ENCODE data around the gene PACC1. TPM values are rescaled to one million over a fixed set of nuclear protein-coding genes. Genes with fewer than 3 reads are reported as not detected.
"Not testable (repeated sequence)": the region's sequence is repeated elsewhere in the genome, so short reads cannot be mapped to it uniquely, and the experiment has no call there.

Gene PACC1
- total RNA-seq, 4 donors from 2014 or later, result 2.9 to 5.5 (median 4.9) TPM

GRCh38 chr1:212396638-212397037 lies 18.0 kb downstream of the PACC1 start:
- intact Hi-C loops (cut with DNase I), result no loop called here
- Histone ChIP-seq H3K4me3 (replicated peaks in 1 of 3) (no peak overlapping the region), H3K27me3 (no peaks in the 10 kb centered on the region), H3K27ac (no peak overlapping the region), H3K36me3 (no peaks in the 10 kb centered on the region), H3K9me3 (no peaks in the 10 kb centered on the region), H3K4me1 (no peaks in the 10 kb centered on the region)
- WGBS, 2 donors, result 95 to 97% methylated on average over 3 of the region's 3 CpGs
- TF ChIP-seq CTCF (IDR thresholded peaks at IDR 0.05), result no peak
- no peak for TF ChIP-seq POLR2A (IDR thresholded peaks at IDR 0.05)
- DNase-seq, result no peak

- WGBS, 2 donors, result 94 to 98% methylated on average over 6 of the region's 6 CpGs
- not testable (repeated sequence) for DNase-seq
These were observed 18.8 kb downstream of the PACC1 start for GRCh38 chr1:212395678-212396437.

GRCh38 chr1:212388985-212389716 lies 25.5 kb downstream of the PACC1 start:
- Histone ChIP-seq H3K27ac (no peak overlapping the region), H3K36me3 (no peaks in the 10 kb centered on the region), H3K9me3 (no peaks in the 10 kb centered on the region), H3K4me3 (replicated peaks in 1 of 3) (no peak overlapping the region), H3K27me3 (no peaks in the 10 kb centered on the region), H3K4me1 (no peaks in the 10 kb centered on the region)
- intact Hi-C loops (cut with DNase I), result no loop called here
- 100% methylated on average over 1 of the region's 1 CpG for WGBS, 2 donors
- no peak for DNase-seq
- no peak for TF ChIP-seq CTCF (IDR thresholded peaks at IDR 0.05)
- TF ChIP-seq POLR2A (IDR thresholded peaks at IDR 0.05), result no peak

More at GRCh38 chr1:212395678-212396437, 18.8 kb downstream of the PACC1 start:
- H3K27me3 ChIP-seq; H3K27ac ChIP-seq; intact Hi-C loops (cut with DNase I); H3K4me1 ChIP-seq; H3K4me3 ChIP-seq (replicated peaks in 1 of 3); H3K36me3 ChIP-seq; H3K9me3 ChIP-seq: not testable (repeated sequence)

GRCh38 chr1:212386029-212386428 lies 28.7 kb downstream of the PACC1 start:
- no peaks in the 10 kb centered on the region for H3K27me3 ChIP-seq
- TF ChIP-seq CTCF (IDR thresholded peaks at IDR 0.05) (no peak), POLR2A (IDR thresholded peaks at IDR 0.05) (no peak)
- H3K4me1 ChIP-seq, result no peaks in the 10 kb centered on the region
- H3K27ac ChIP-seq, result no peak overlapping the region
- intact Hi-C loops (cut with DNase I), result no loop called here
- DNase-seq, result no peak
- no peak overlapping the region for H3K4me3 ChIP-seq (replicated peaks in 1 of 3)
- H3K9me3 ChIP-seq, result no peaks in the 10 kb centered on the region
- H3K36me3 ChIP-seq, result no peaks in the 10 kb centered on the region
- 78 to 83% methylated on average over 1 of the region's 1 CpG for WGBS, 2 donors

- WGBS, 2 donors, result 78 to 86% methylated on average over 4 of the region's 4 CpGs
- no peaks in the 10 kb centered on the region for H3K9me3 ChIP-seq
- H3K27ac ChIP-seq, result no peak overlapping the region
- H3K36me3 ChIP-seq, result no peaks in the 10 kb centered on the region
- intact Hi-C loops (cut with DNase I), result no loop called here
- DNase-seq, result no peak
- TF ChIP-seq CTCF (IDR thresholded peaks at IDR 0.05), result no peak
- no peak for TF ChIP-seq POLR2A (IDR thresholded peaks at IDR 0.05)
- H3K27me3 ChIP-seq, result no peaks in the 10 kb centered on the region
- H3K4me3 ChIP-seq (replicated peaks in 1 of 3), result no peak overlapping the region
- no peaks in the 10 kb centered on the region for H3K4me1 ChIP-seq
These were observed 33.2 kb downstream of the PACC1 start for GRCh38 chr1:212381397-212382035.
